ENCODE measurements around the gene ROR1. TPM values are rescaled to one million over a fixed set of nuclear protein-coding genes. Genes with fewer than 3 reads are reported as not detected.

Gene ROR1
- total RNA-seq, 4 donors from 2014 or later, result 2.6 to 37.6 (median 11.5) TPM

GRCh38 chr1:64051796-64052195 lies 278.0 kb downstream of the ROR1 start:
- DNase-seq, result no peak
- no peak for TF ChIP-seq POLR2A (IDR thresholded peaks at IDR 0.05)
- TF ChIP-seq, protein P1, sequence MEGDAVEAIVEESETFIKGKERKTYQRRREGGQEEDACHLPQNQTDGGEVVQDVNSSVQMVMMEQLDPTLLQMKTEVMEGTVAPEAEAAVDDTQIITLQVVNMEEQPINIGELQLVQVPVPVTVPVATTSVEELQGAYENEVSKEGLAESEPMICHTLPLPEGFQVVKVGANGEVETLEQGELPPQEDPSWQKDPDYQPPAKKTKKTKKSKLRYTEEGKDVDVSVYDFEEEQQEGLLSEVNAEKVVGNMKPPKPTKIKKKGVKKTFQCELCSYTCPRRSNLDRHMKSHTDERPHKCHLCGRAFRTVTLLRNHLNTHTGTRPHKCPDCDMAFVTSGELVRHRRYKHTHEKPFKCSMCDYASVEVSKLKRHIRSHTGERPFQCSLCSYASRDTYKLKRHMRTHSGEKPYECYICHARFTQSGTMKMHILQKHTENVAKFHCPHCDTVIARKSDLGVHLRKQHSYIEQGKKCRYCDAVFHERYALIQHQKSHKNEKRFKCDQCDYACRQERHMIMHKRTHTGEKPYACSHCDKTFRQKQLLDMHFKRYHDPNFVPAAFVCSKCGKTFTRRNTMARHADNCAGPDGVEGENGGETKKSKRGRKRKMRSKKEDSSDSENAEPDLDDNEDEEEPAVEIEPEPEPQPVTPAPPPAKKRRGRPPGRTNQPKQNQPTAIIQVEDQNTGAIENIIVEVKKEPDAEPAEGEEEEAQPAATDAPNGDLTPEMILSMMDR (IDR thresholded peaks at IDR 0.05), result no peak
- Histone ChIP-seq H3K27me3 (no peaks in the 10 kb centered on the region), H3K4me3 (no peak overlapping the region), H3K27ac (no peak overlapping the region), H3K36me3 (no peaks in the 10 kb centered on the region), H3K4me1 (no peaks in the 10 kb centered on the region), H3K9me3 (no peaks in the 10 kb centered on the region)
- intact Hi-C loops (cut with DNase I; ENCODE audit: low total_unique reads), result no loop called here

- no peak overlapping the region for H3K4me3 ChIP-seq
- H3K9me3 ChIP-seq, result no peaks in the 10 kb centered on the region
- no peak for DNase-seq
- H3K36me3 ChIP-seq, result no peaks in the 10 kb centered on the region
- intact Hi-C loops (cut with DNase I; ENCODE audit: low total_unique reads), result no loop called here
- H3K27me3 ChIP-seq, result no peaks in the 10 kb centered on the region
- no peak overlapping the region for H3K27ac ChIP-seq
- H3K4me1 ChIP-seq, result no peaks in the 10 kb centered on the region
- TF ChIP-seq POLR2A (IDR thresholded peaks at IDR 0.05), result no peak
- TF ChIP-seq, protein P1 (IDR thresholded peaks at IDR 0.05), result no peak
Measured at GRCh38 chr1:64052777-64053176, 279.0 kb downstream of the ROR1 start.

GRCh38 chr1:64055310-64055709 lies 281.5 kb downstream of the ROR1 start:
- Histone ChIP-seq H3K9me3 (peaks cover 0 to 3% of the 10 kb centered on the region in 2 donors), H3K4me3 (no peak overlapping the region), H3K27me3 (no peaks in the 10 kb centered on the region), H3K4me1 (no peaks in the 10 kb centered on the region), H3K36me3 (no peaks in the 10 kb centered on the region), H3K27ac (no peak overlapping the region)
- intact Hi-C loops (cut with DNase I; ENCODE audit: low total_unique reads), result no loop called here
- DNase-seq, result no peak
- TF ChIP-seq, protein P1 (IDR thresholded peaks at IDR 0.05), result no peak
- TF ChIP-seq POLR2A (IDR thresholded peaks at IDR 0.05), result no peak

- Histone ChIP-seq H3K4me1 (no peaks in the 10 kb centered on the region), H3K4me3 (no peak overlapping the region), H3K27me3 (no peaks in the 10 kb centered on the region), H3K36me3 (no peaks in the 10 kb centered on the region), H3K9me3 (peaks cover 0 to 3% of the 10 kb centered on the region in 2 donors), H3K27ac (no peak overlapping the region)
- intact Hi-C loops (cut with DNase I; ENCODE audit: low total_unique reads), result no loop called here
- DNase-seq, result no peak
- TF ChIP-seq, protein P1 (IDR thresholded peaks at IDR 0.05), result no peak
- no peak for TF ChIP-seq POLR2A (IDR thresholded peaks at IDR 0.05)
Measured at GRCh38 chr1:64059556-64059955, 285.7 kb downstream of the ROR1 start.

DNA sequence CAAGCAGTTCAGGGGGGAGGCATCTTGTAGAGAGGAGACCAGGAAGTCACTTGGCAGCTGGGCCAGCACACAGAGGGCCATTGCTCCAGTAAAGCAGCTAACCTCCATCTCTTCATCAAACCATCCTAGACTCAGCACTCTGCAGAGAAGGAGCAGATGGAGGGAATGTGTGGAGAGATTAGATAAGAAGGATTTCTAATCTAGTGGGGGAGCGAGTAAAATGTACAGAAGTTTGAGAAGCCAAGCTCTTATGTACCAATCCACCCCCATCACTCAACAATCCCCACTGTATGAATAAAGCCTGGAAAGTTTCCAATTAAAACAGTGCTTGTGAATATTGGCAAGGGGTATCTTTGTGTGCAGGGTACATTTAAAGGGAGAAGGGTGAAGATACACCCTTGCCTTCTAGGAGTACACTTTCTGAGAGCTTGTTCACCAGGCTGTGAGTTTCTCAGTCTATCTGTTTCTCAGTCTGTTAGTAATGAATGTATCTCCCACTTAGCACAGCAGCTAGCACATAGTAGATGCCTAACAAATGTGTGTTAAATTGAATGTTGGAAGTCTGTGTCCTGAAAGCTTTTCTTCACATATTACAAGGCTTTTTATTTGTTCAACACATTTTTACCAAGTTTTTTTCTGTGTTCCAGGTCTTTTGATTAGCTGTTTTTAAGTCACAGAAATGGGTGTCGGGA lies 286.9 kb downstream of the ROR1 start:
- Histone ChIP-seq H3K36me3 (no peaks in the 10 kb centered on the region), H3K27me3 (no peaks in the 10 kb centered on the region), H3K4me1 (no peaks in the 10 kb centered on the region), H3K4me3 (no peak overlapping the region), H3K27ac (no peak overlapping the region), H3K9me3 (peaks cover 0 to 3% of the 10 kb centered on the region in 2 donors)
- TF ChIP-seq, protein P1 (IDR thresholded peaks at IDR 0.05), result no peak
- no peak for TF ChIP-seq POLR2A (IDR thresholded peaks at IDR 0.05)
- DNase-seq, result no peak
- intact Hi-C loops (cut with DNase I; ENCODE audit: low total_unique reads), result loop anchor here (5.0 kb wide), 1 partner anchor 263 kb away; no protein-coding TSS in a partner anchor

All from uterus (tissue), 4 donors.